Left colon (tissue), 2 donors: ENCODE measurements around the gene CX3CR1. TPM values are rescaled to one million over a fixed set of nuclear protein-coding genes. Genes with fewer than 3 reads are reported as not detected.

Experiments used
- total RNA-seq, 2 donors: library from RNA; stranded (reverse); fragmentation: NEBNext Ultra II Directional; extraction: Animal tissue kit (Norgen Biotek cat#: 25700); gene quantifications; one replicate each; pipeline ENCODE4 v1.2.1, GENCODE V29; 2021
- donor health status: DM: no; HTN: no; CAD: no.
- donor health status: DM: yes; HTN: yes; CAD: no.

CX3CR1 gene
- total RNA-seq, 2 donors from 2014 or later, result 0.24 to 0.59 TPM

Other genes with a start within 250 kb of the CX3CR1 start
- gene SCN11A, start 228.1 kb downstream of the CX3CR1 start, total RNA-seq, result under 1 TPM; 0.12 to 0.61 TPM
- gene WDR48, start 228.0 kb downstream of the CX3CR1 start, total RNA-seq, result 10 to 100 TPM; 21.6 to 32.9 TPM
- gene GORASP1, start 172.4 kb downstream of the CX3CR1 start, total RNA-seq, result 100 to 1,000 TPM in 1 of 2 donors, 10 to 100 TPM in 1; 86.8 to 106 TPM
- gene TTC21A, start 172.4 kb downstream of the CX3CR1 start, total RNA-seq, result 1 to 10 TPM; 4.5 to 8.3 TPM
- gene CSRNP1, start 126.4 kb downstream of the CX3CR1 start, total RNA-seq, result 10 to 100 TPM; 19.2 to 33.7 TPM
- not detected for gene XIRP1, start 87.4 kb downstream of the CX3CR1 start, total RNA-seq
- gene CCR8, start 49.7 kb upstream of the CX3CR1 start, total RNA-seq, result not detected
- gene SLC25A38, start 103.3 kb upstream of the CX3CR1 start, total RNA-seq, result 10 to 100 TPM; 38.2 to 40.7 TPM
- gene RPSA, start 126.7 kb upstream of the CX3CR1 start, total RNA-seq, result 100 to 1,000 TPM; 888 to 967 TPM
- 1 to 10 TPM in 1 of 2 donors, under 1 TPM in 1; 0.27 to 1.3 TPM for gene MOBP, start 187.6 kb upstream of the CX3CR1 start, total RNA-seq